ENCODE data around the gene ATP6V1F.

DNA sequence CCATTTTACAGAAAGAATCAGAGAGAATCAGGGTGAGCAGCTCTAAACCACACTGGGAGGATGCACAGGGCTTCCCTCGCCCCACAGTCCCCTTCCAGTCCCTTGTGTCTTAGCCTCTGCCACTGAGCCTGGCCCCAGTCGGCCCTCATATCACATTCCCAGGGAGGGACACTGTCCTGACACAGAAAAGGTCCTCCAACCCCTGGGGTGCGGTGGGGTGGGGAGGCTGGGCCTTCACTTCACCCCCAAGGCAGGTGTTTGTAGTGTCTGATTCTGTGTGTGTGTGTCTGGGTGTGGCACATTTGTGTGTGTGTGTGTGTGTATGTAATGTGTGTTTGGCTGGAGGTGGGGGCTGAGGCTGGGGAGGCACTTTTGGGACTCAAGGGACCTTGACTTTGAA is 49.6 kb downstream of the ATP6V1F start:
- TF ChIP-seq, protein P1, sequence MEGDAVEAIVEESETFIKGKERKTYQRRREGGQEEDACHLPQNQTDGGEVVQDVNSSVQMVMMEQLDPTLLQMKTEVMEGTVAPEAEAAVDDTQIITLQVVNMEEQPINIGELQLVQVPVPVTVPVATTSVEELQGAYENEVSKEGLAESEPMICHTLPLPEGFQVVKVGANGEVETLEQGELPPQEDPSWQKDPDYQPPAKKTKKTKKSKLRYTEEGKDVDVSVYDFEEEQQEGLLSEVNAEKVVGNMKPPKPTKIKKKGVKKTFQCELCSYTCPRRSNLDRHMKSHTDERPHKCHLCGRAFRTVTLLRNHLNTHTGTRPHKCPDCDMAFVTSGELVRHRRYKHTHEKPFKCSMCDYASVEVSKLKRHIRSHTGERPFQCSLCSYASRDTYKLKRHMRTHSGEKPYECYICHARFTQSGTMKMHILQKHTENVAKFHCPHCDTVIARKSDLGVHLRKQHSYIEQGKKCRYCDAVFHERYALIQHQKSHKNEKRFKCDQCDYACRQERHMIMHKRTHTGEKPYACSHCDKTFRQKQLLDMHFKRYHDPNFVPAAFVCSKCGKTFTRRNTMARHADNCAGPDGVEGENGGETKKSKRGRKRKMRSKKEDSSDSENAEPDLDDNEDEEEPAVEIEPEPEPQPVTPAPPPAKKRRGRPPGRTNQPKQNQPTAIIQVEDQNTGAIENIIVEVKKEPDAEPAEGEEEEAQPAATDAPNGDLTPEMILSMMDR (IDR thresholded peaks at IDR 0.05): no peak
- TF ChIP-seq POLR2A (IDR thresholded peaks at IDR 0.05): no peak

Measured in testis (tissue), 2 donors.